Endodermal cell (in vitro differentiated cells): ENCODE data around the gene COL20A1. TPM values are rescaled to one million over a fixed set of nuclear protein-coding genes. Genes with fewer than 3 reads are reported as not detected.

Experiments used
- DNase-seq: peaks from one replicate; pipeline ENCODE4 v3.0.0-alpha.2; 2017
- H3K27ac ChIP-seq: 2 replicates; pipeline ENCODE4 v1.5.1; 2013; ENCODE audit warnings: mild to moderate bottlenecking, low read depth, low read length, moderate library complexity
- H3K27me3 ChIP-seq: 2 replicates; pipeline ENCODE4 v1.6.1; 2013; ENCODE audit warnings: mild to moderate bottlenecking, low read length, moderate library complexity; ENCODE audit not compliant: insufficient read depth, control insufficient read depth, poor library complexity, severe bottlenecking
- H3K36me3 ChIP-seq: 2 replicates; pipeline ENCODE4 v1.7.0; 2013; ENCODE audit warnings: mild to moderate bottlenecking, low read length, moderate library complexity; ENCODE audit not compliant: control insufficient read depth, insufficient read depth
- H3K4me1 ChIP-seq: one replicate; pipeline ENCODE4 v1.7.0; 2013; ENCODE audit warnings: low read length; ENCODE audit not compliant: control insufficient read depth, insufficient read depth
- H3K4me3 ChIP-seq: 2 replicates; pipeline ENCODE4 v1.5.1; 2013; ENCODE audit warnings: mild to moderate bottlenecking, low read length, moderate library complexity
- H3K9ac ChIP-seq: 2 replicates; pipeline ENCODE4 v1.6.1; 2013; ENCODE audit warnings: mild to moderate bottlenecking, low read length, moderate library complexity; ENCODE audit not compliant: poor library complexity, severe bottlenecking; ENCODE audit errors: extremely low read depth
- H3K9me3 ChIP-seq: 2 replicates; pipeline ENCODE4 v1.6.1; 2013; ENCODE audit warnings: mild to moderate bottlenecking, low read length, moderate library complexity; ENCODE audit not compliant: control insufficient read depth
- H3K27ac Mint-ChIP-seq: 2 replicates; pipeline ENCODE4 v1.8.0; 2020; ENCODE audit warnings: mixed read lengths
- H3K27me3 Mint-ChIP-seq: 2 replicates; pipeline ENCODE4 v1.8.0; 2021; ENCODE audit warnings: mild to moderate bottlenecking, mixed read lengths; ENCODE audit not compliant: insufficient read depth
- H3K36me3 Mint-ChIP-seq: 2 replicates; pipeline ENCODE4 v1.8.0; 2020; ENCODE audit warnings: low read depth, mixed read lengths
- H3K4me1 Mint-ChIP-seq: 2 replicates; pipeline ENCODE4 v1.8.0; 2020; ENCODE audit warnings: mixed read lengths
- H3K4me3 Mint-ChIP-seq: 2 replicates; pipeline ENCODE4 v1.8.0; 2020; ENCODE audit warnings: mild to moderate bottlenecking, moderate library complexity, mixed read lengths
- H3K9me3 Mint-ChIP-seq: 2 replicates; pipeline ENCODE4 v1.8.0; 2020; ENCODE audit warnings: mild to moderate bottlenecking, mixed read lengths
- CTCF ChIP-seq: fragments of 200-600 bp; sonication (generic); conservative IDR thresholded peaks from 2 replicates; pipeline ENCODE4 v1.5.0; 2021; ENCODE audit warnings: antibody characterized with exemption, mild to moderate bottlenecking
- WGBS, 2 experiments: methylation state at CpG; one replicate each; pipeline versions ENCODE4 v1.1.5 to v1.1.7; 2013; ENCODE audit warnings: missing lambda C conversion rate in 2 of 2, mixed read lengths in 1 of 2; ENCODE audit not compliant: insufficient coverage in 1 of 2, insufficient read length in 1 of 2; 5-methylcytosine and 5-hydroxymethylcytosine counted together
- total RNA-seq, 2 donors: library from RNA; stranded (reverse); fragmentation: NEBNext Ultra II Directional in 1 of 2; extraction: Animal tissue kit (Norgen Biotek cat#: 25700) in 1 of 2; gene quantifications; 2 replicates in 1 of 2; 3 replicates in 1 of 2; pipeline ENCODE4 v1.2.1, GENCODE V29; 2021

COL20A1 gene
- total RNA-seq, 2 donors from 2014 or later: 0.44 TPM; not detected in 1

DNA sequence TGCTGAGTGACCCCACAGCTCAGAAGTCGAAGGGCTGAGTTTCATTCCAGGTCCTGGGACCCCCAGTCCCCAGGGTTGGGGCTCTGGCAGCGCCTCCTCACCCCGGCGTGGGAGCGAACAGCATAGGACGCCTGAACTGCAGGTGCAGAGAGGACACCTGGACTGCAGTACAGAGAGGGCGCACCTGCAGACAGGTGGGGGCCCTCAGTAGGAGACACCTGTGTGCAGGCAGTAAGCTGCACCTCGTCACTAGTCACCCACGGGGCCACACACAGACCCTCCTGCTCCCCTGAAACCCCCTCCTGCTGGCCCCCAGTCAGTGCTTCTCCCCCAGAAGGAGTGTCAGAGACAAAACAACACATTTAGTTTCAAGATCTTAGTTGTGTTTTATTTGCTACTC, 30.1 kb upstream of the COL20A1 start:
- Histone ChIP-seq H3K36me3 (no peaks in the 10 kb centered on the region), H3K4me1 (no peaks in the 10 kb centered on the region), H3K4me3 (no peak overlapping the region), H3K9ac (no peak overlapping the region), H3K27ac (no peak overlapping the region), H3K9me3 (no peaks in the 10 kb centered on the region), H3K27me3 (no peaks in the 10 kb centered on the region)
- H3K27ac Mint-ChIP-seq: no peak overlapping the region
- DNase-seq: no peak
- TF ChIP-seq CTCF: no peak
- H3K9me3 Mint-ChIP-seq: no peaks in the 10 kb centered on the region
- WGBS, 2 experiments: 89 to 93% methylated on average over 5 to 9 of the region's 9 CpGs
- H3K27me3 Mint-ChIP-seq: peaks cover 2% of the 10 kb centered on the region
- no peaks in the 10 kb centered on the region for H3K4me1 Mint-ChIP-seq
- H3K4me3 Mint-ChIP-seq: no peak overlapping the region
- H3K36me3 Mint-ChIP-seq: no peaks in the 10 kb centered on the region

- Histone ChIP-seq H3K4me1 (no peaks in the 10 kb centered on the region), H3K27me3 (no peaks in the 10 kb centered on the region), H3K27ac (no peak overlapping the region), H3K4me3 (no peak overlapping the region), H3K9ac (no peak overlapping the region), H3K9me3 (no peaks in the 10 kb centered on the region), H3K36me3 (no peaks in the 10 kb centered on the region)
- Mint-ChIP-seq H3K36me3 (no peaks in the 10 kb centered on the region), H3K4me1 (no peaks in the 10 kb centered on the region), H3K27me3 (peaks cover 2% of the 10 kb centered on the region), H3K9me3 (no peaks in the 10 kb centered on the region), H3K4me3 (no peak overlapping the region), H3K27ac (no peak overlapping the region)
- no peak for TF ChIP-seq CTCF
- no peak for DNase-seq
- WGBS, 2 experiments: 89 to 90% methylated on average over 8 to 10 of the region's 10 CpGs
These were observed 29.0 kb upstream of the COL20A1 start for GRCh38 chr20:63264000-63264399.

GRCh38 chr20:63264519-63264918, 28.5 kb upstream of the COL20A1 start:
- 82 to 86% methylated on average over 14 of the region's 14 CpGs for WGBS, 2 experiments
- no peak for DNase-seq
- Histone ChIP-seq H3K36me3 (no peaks in the 10 kb centered on the region), H3K4me3 (no peak overlapping the region), H3K27ac (no peak overlapping the region), H3K9ac (no peak overlapping the region), H3K9me3 (no peaks in the 10 kb centered on the region), H3K27me3 (no peaks in the 10 kb centered on the region), H3K4me1 (no peaks in the 10 kb centered on the region)
- Mint-ChIP-seq H3K36me3 (no peaks in the 10 kb centered on the region), H3K4me3 (no peak overlapping the region), H3K27ac (no peak overlapping the region), H3K27me3 (no peaks in the 10 kb centered on the region), H3K9me3 (no peaks in the 10 kb centered on the region), H3K4me1 (no peaks in the 10 kb centered on the region)
- TF ChIP-seq CTCF: no peak
